Fibroblast of lung (primary cell): Measurements from ENCODE around the gene RAPGEF4. TPM values are rescaled to one million over a fixed set of nuclear protein-coding genes. Genes with fewer than 3 reads are reported as not detected.

ENCODE experiments used
- DNase-seq, 2 donors: peaks; one replicate each; pipeline versions ENCODE4 v3.0.0 to v3.0.0-alpha.2; 2010; ENCODE audit warnings: low read depth in 2 of 2
- H2AFZ ChIP-seq: 2 replicates; pipeline ENCODE4 v1.5.1; 2012; ENCODE audit warnings: low read length, control low read depth, inconsistent platforms
- H3K27ac ChIP-seq: 2 replicates; pipeline ENCODE4 v1.5.1; 2011; ENCODE audit warnings: low read length, control low read depth; ENCODE audit not compliant: insufficient read depth
- H3K27me3 ChIP-seq: 2 replicates; pipeline ENCODE4 v1.5.1; 2011; ENCODE audit warnings: mild to moderate bottlenecking, low read length; ENCODE audit not compliant: control insufficient read depth, insufficient read depth
- H3K36me3 ChIP-seq: 2 replicates; pipeline ENCODE4 v1.5.1; 2011; ENCODE audit warnings: low read length; ENCODE audit not compliant: control insufficient read depth, insufficient read depth
- H3K4me1 ChIP-seq: 2 replicates; pipeline ENCODE4 v1.5.1; 2011; ENCODE audit warnings: low read length; ENCODE audit not compliant: control insufficient read depth, insufficient read depth; ENCODE audit errors: extremely low read depth
- H3K4me2 ChIP-seq: 2 replicates; pipeline ENCODE4 v1.5.1; 2011; ENCODE audit warnings: low read length, control low read depth; ENCODE audit not compliant: insufficient read depth; ENCODE audit errors: extremely low read depth
- H3K4me3 ChIP-seq, 4 experiments: fragments of 200-600 bp in 1 of 4; sonication (generic) in 1 of 4; replicated peaks in 1 of 4; 2 replicates each; pipeline ENCODE4 v1.5.1; 2011 to 2016; ENCODE audit warnings: low read length in 4 of 4, low read depth in 3 of 4, mild to moderate bottlenecking in 3 of 4, control low read depth in 2 of 4, inconsistent platforms in 1 of 4, mixed read lengths in 1 of 4; ENCODE audit not compliant: insufficient read depth in 1 of 4; ENCODE audit errors: control extremely low read depth in 1 of 4
- H3K79me2 ChIP-seq: 2 replicates; pipeline ENCODE4 v1.5.1; 2012; ENCODE audit warnings: mild to moderate bottlenecking, low read length, inconsistent platforms; ENCODE audit not compliant: control insufficient read depth, insufficient read depth
- H3K9ac ChIP-seq: 2 replicates; pipeline ENCODE4 v1.5.1; 2011; ENCODE audit warnings: mild to moderate bottlenecking, low read length, control low read depth; ENCODE audit not compliant: insufficient read depth
- H3K9me3 ChIP-seq: 2 replicates; pipeline ENCODE4 v1.5.1; 2012; ENCODE audit warnings: low read depth, low read length; ENCODE audit not compliant: control insufficient read depth, insufficient read depth
- H4K20me1 ChIP-seq: 2 replicates; pipeline ENCODE4 v1.5.1; 2011; ENCODE audit warnings: low read length; ENCODE audit not compliant: control insufficient read depth, insufficient read depth; ENCODE audit errors: extremely low read depth
- CTCF ChIP-seq, 2 donors: IDR thresholded peaks in 1 of 2; conservative IDR thresholded peaks in 1 of 2; 1 replicate in 1 of 2; 2 replicates in 1 of 2; pipeline ENCODE4 v1.5.1; 2011 to 2012; ENCODE audit warnings: low read length in 2 of 2, control low read depth in 1 of 2, inconsistent platforms in 1 of 2, low read depth in 1 of 2, mild to moderate bottlenecking in 1 of 2
- EZH2 ChIP-seq: IDR thresholded peaks from 2 replicates; pipeline ENCODE4 v1.5.1; 2012; ENCODE audit warnings: low read length, control low read depth, mild to moderate bottlenecking; ENCODE audit errors: missing control alignments
- polyA plus RNA-seq, 2 donors: library from polyadenylated mRNA; depleted of rRNA in 1 of 2; stranded (reverse) in 1 of 2; unstranded in 1 of 2; fragments of >200 nt; gene quantifications; 2 replicates each; pipeline ENCODE4 v1.2.1, GENCODE V29; 2011 to 2012; ENCODE audit warnings: missing spikeins in 1 of 2
- total RNA-seq: library from RNA; depleted of rRNA; stranded (reverse); fragments of >200 nt; gene quantifications from 2 replicates; pipeline ENCODE4 v1.2.1, GENCODE V29; 2014

Gene RAPGEF4
- total and polyA plus RNA-seq, 2 donors (not counting 1 experiment from before 2014, with no cell fraction given) = 0.51 to 3.0 TPM

DNA sequence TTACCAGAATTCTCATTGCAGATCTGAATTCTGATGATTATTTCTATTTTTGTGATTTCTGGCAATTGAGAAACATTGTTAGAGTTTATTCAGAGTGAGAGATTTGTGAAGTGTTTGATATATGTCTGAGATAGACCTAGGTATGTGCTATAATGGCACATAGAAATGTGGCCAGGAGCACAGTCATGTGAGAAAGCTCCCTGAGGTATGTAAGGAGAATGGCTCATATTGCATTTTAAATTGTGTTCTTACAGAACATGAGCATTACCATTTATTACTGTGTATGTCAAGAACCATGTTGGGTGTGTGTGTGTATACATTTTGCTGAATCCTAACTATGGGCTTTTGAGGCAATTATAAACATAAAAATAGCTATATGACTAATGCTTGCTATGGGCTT lies 101.2 kb downstream of the RAPGEF4 start:
- Histone ChIP-seq H3K9ac (no peak overlapping the region), H3K27me3 (no peaks in the 10 kb centered on the region), H3K27ac (no peak overlapping the region), H3K9me3 (no peaks in the 10 kb centered on the region), H2AFZ (no peak overlapping the region), H3K4me3 (no peak overlapping the region), H3K4me2 (no peak overlapping the region), H3K4me1 (peaks cover 2% of the 10 kb centered on the region), H3K79me2 (no peaks in the 10 kb centered on the region), H4K20me1 (no peaks in the 10 kb centered on the region), H3K36me3 (no peaks in the 10 kb centered on the region)
- peak in 1 of 2 donors; percentile 23 for DNase-seq
- TF ChIP-seq EZH2 (no peak), CTCF (conservative IDR thresholded peaks at IDR 0.05 in 1 of 2, IDR thresholded peaks at IDR 0.05 in 1 of 2; ENCODE audit: low read depth in 1 of 2, low read length in 2 of 2) (no peak)

GRCh38 chr2:172839446-172839845 lies 103.8 kb downstream of the RAPGEF4 start:
- DNase-seq = no peak
- TF ChIP-seq EZH2 (no peak), CTCF (conservative IDR thresholded peaks at IDR 0.05 in 1 of 2, IDR thresholded peaks at IDR 0.05 in 1 of 2; ENCODE audit: low read depth in 1 of 2, low read length in 2 of 2) (no peak)
- H2AFZ ChIP-seq = no peak overlapping the region
- peaks cover 2% of the 10 kb centered on the region for H3K4me1 ChIP-seq
- no peak overlapping the region for H3K27ac ChIP-seq
- no peak overlapping the region for H3K4me3 ChIP-seq
- H3K4me2 ChIP-seq = no peak overlapping the region
- no peaks in the 10 kb centered on the region for H3K79me2 ChIP-seq
- no peaks in the 10 kb centered on the region for H3K9me3 ChIP-seq
- no peak overlapping the region for H3K9ac ChIP-seq
- H3K36me3 ChIP-seq = no peaks in the 10 kb centered on the region
- H3K27me3 ChIP-seq = peaks cover 2% of the 10 kb centered on the region
- no peaks in the 10 kb centered on the region for H4K20me1 ChIP-seq

GRCh38 chr2:172842511-172843265 lies 107.0 kb downstream of the RAPGEF4 start:
- no peak for DNase-seq
- H3K4me2 ChIP-seq = no peak overlapping the region
- H3K4me1 ChIP-seq = no peaks in the 10 kb centered on the region
- TF ChIP-seq CTCF (conservative IDR thresholded peaks at IDR 0.05 in 1 of 2, IDR thresholded peaks at IDR 0.05 in 1 of 2; ENCODE audit: low read depth in 1 of 2, low read length in 2 of 2) (no peak), EZH2 (no peak)
- H3K4me3 ChIP-seq = no peak overlapping the region
- H3K9ac ChIP-seq = no peak overlapping the region
- no peaks in the 10 kb centered on the region for H3K9me3 ChIP-seq
- no peaks in the 10 kb centered on the region for H3K79me2 ChIP-seq
- H4K20me1 ChIP-seq = no peaks in the 10 kb centered on the region
- peaks cover 2% of the 10 kb centered on the region for H3K27me3 ChIP-seq
- no peak overlapping the region for H2AFZ ChIP-seq
- H3K36me3 ChIP-seq = no peaks in the 10 kb centered on the region
- no peak overlapping the region for H3K27ac ChIP-seq
